Measurements from ENCODE around the gene PURA. TPM values are rescaled to one million over a fixed set of nuclear protein-coding genes. Genes with fewer than 3 reads are reported as not detected.

The PURA gene
- total and polyA plus RNA-seq, 8 donors = 8.3 to 25.0 (median 10.4) TPM

- DNase-seq = no peak
- no peak for ATAC-seq
- H3K4me1 ChIP-seq = peaks cover 4 to 12% of the 10 kb centered on the region in 2 donors
- H3K36me3 ChIP-seq = no peaks in the 10 kb centered on the region
- no peak within 1 kb of the TSS for H3K4me3 ChIP-seq
- H3K27me3 ChIP-seq = no peaks in the 10 kb centered on the region
- intact Hi-C loops (cut with DNase I) = no loop called here
- no peak for TF ChIP-seq CTCF (IDR thresholded peaks at IDR 0.05)
- no peak within 1 kb of the TSS for H3K27ac ChIP-seq
- H3K9me3 ChIP-seq = no peaks in the 10 kb centered on the region
Observed at GRCh38 chr5:140125637-140126036, 11.7 kb downstream of the PURA start, which contains the start of gene IGIP. IGIP (plus strand) TSS chr5:140125937; CDS start chr5:140128477, 2,540 bp downstream.

- H3K4me3 ChIP-seq = no peak overlapping the region
- TF ChIP-seq CTCF (IDR thresholded peaks at IDR 0.05) = no peak
- no peaks in the 10 kb centered on the region for H3K9me3 ChIP-seq
- H3K36me3 ChIP-seq = no peaks in the 10 kb centered on the region
- peaks cover 5 to 15% of the 10 kb centered on the region in 2 donors for H3K4me1 ChIP-seq
- DNase-seq (no peak), ATAC-seq (no peak)
- intact Hi-C loops (cut with DNase I) = no loop called here
- H3K27me3 ChIP-seq = no peaks in the 10 kb centered on the region
- H3K27ac ChIP-seq = no peak overlapping the region
Observed at GRCh38 chr5:140126315-140127012, 12.6 kb downstream of the PURA start.

- Histone ChIP-seq H3K4me1 (peaks cover 12 to 22% of the 10 kb centered on the region in 2 donors), H3K27ac (no peak overlapping the region), H3K9me3 (no peaks in the 10 kb centered on the region), H3K27me3 (no peaks in the 10 kb centered on the region), H3K4me3 (no peak overlapping the region), H3K36me3 (no peaks in the 10 kb centered on the region)
- intact Hi-C loops (cut with DNase I) = no loop called here
- ATAC-seq (no peak), DNase-seq (no peak)
- no peak for TF ChIP-seq CTCF (IDR thresholded peaks at IDR 0.05)
Observed at GRCh38 chr5:140128376-140128775, 14.5 kb downstream of the PURA start.

- Histone ChIP-seq H3K9me3 (no peaks in the 10 kb centered on the region), H3K27me3 (no peaks in the 10 kb centered on the region), H3K27ac (no peak overlapping the region), H3K4me3 (no peak overlapping the region), H3K4me1 (peaks cover 12 to 25% of the 10 kb centered on the region in 2 donors), H3K36me3 (no peaks in the 10 kb centered on the region)
- DNase-seq (no peak), ATAC-seq (no peak)
- TF ChIP-seq CTCF (IDR thresholded peaks at IDR 0.05) = no peak
- intact Hi-C loops (cut with DNase I) = no loop called here
Observed at GRCh38 chr5:140130949-140131733, 17.2 kb downstream of the PURA start.

GRCh38 chr5:140131967-140132409 lies 18.1 kb downstream of the PURA start:
- peak; percentile 93 for ATAC-seq
- no peaks in the 10 kb centered on the region for H3K36me3 ChIP-seq
- no peaks in the 10 kb centered on the region for H3K9me3 ChIP-seq
- intact Hi-C loops (cut with DNase I) = no loop called here
- peaks cover 12 to 25% of the 10 kb centered on the region in 2 donors for H3K4me1 ChIP-seq
- H3K27ac ChIP-seq = peak overlapping the region in 1 of 2 donors; percentile 8
- peak in 1 of 4 donors; percentile 83 for DNase-seq
- H3K4me3 ChIP-seq = no peak overlapping the region
- H3K27me3 ChIP-seq = no peaks in the 10 kb centered on the region
- no peak for TF ChIP-seq CTCF (IDR thresholded peaks at IDR 0.05)
